Measurements from ENCODE around the gene CYFIP2.
A peak's percentile ranks its signal among the peaks of the same experiment; 100 is the strongest.

Gene CYFIP2

DNA sequence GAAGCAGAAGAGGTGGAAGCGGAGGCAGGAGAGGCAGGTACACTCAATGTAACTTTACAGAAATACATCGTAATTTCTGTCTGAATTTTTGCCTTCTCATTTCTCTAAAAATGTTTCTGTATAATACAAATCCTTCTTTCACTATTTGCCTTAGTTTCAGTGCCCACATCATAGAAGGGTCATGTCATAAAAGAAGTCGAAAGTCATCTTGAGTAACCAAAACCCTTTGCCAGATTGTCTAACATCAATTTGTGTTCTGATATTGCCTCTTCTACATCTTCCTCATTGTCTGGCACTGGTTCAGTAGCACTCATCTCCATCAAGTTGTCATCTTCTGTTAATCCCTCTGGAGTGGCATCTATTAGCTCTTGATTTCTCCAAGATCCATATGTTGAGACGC, 6.2 kb upstream of the CYFIP2 start:
- no peak for DNase-seq

- no peak for DNase-seq
These were observed 2.3 kb upstream of the CYFIP2 start for GRCh38 chr5:157263496-157264090.

- DNase-seq: no peak
These were observed 524 bp downstream of the CYFIP2 start for GRCh38 chr5:157266286-157267007.

- DNase-seq: no peak
These were observed 1.1 kb downstream of the CYFIP2 start for GRCh38 chr5:157267025-157267424.

- DNase-seq: no peak
These were observed 2.0 kb downstream of the CYFIP2 start for GRCh38 chr5:157267761-157268480.

DNA sequence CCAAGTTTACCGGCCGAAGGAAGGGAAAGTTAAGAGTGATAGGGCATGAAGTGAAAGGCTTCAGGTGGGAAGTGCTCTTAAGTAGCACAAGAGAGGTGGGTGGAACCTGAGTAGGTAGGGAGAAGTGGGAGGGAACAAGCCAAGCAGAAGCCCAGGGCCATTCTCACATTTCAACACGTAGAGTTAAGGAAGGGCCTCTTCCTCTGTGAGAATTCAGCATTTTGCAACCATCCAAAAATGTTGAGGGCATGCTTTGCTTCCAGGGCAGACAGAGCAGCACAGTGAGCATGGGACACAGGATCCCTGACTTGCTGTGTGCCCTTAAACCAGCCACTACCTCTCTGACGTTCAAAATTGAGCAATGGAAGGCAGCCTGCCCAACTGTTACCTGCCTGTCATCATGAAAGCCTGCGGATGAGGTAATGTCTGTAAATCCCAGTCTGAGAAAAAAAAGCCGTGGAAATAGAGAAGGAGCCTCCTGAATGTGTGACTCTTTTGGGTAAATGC, 3.3 kb downstream of the CYFIP2 start:
- DNase-seq: no peak

DNA sequence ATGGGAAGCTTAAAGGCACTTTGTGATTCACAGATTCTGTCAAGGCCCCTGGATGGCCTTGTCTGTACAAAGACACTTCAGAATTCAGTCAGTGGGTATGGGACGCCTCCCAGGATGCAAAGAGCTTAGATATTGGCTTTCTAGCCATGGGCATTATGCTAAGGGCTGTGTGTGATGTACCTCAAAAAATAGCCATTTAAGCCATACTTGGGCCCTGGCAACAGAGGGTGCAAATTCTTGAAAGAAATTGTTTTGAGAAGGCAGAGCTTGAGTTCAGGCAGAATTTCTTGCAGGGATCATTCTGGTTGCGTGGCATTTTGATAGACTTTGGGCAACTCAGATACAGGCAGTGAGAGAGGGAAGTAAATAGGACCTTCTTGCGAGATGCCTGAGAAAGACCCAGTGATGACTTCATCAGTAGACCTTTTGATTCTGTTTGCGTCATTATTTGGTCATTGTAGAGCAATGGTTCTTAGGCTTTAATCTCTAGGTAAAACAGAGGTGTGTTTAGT, 3.9 kb downstream of the CYFIP2 start:
- no peak for DNase-seq

DNA sequence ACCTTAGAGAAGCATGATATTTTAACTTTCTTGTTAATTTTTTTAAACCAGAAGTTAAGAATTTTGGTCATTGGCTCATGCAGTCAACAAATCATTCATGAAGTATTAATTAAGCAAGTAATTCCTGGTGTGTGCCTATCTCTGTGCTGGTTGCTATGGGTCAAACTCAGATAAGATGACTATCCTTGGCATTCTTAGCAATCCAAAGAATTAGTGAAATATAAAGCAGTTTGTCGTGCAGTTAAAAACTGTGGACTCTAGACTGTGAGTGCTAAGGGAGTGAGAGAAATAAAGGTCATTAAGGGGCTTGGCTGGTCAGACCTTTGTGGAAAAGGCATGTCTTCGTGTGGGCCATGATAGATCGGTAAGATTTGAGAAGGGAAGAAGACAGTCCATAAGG, 4.8 kb downstream of the CYFIP2 start:
- no peak for DNase-seq

DNA sequence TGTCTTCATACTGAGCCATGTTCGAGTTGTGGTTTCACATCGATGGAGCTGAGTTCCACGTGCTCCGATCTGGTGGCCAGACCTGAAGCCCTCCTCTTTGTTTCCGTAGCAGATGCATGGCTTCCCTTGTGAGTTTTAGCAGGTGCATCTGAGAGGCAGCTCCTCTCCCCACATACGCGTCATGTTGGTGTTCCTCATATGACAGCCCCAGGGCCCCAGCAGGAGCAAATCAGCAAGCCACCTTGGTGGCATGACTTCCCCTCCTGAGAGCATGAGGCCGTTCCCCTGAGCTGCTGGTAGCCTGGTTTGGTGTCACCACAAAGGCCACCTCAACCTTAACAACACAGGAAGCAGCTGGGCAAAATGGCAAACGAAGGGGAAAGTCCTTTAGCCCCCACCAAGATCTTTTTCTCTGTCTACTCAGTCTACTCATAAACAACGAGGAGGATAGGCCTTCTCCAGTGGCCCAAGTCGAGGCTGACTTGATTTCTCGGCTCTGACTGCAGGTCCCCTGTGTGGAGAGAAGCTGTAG, 5.9 kb downstream of the CYFIP2 start:
- no peak for DNase-seq

DNA sequence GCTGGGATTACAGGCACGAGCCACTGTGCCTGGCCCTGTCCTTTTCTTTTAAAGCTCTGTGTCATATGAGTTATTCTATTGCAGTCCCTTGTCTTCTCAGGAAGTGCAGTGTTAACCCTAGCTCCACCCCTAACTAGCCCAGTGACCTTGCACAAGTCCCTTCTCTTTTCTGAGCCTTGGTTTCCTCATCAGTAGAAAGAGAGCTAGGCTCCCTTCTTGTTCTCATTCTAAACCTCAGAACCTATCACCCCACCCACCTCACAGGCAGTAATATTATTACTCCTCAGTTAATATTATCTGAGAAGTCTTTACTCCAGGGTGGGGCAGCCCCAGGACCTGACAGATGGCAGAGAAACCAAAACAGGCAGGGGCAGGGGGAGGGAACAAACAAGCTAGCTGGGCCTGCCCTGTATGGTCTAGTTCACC, 7.2 kb downstream of the CYFIP2 start:
- no peak for DNase-seq

GRCh38 chr5:157275403-157275802, 9.5 kb downstream of the CYFIP2 start:
- DNase-seq: no peak

DNA sequence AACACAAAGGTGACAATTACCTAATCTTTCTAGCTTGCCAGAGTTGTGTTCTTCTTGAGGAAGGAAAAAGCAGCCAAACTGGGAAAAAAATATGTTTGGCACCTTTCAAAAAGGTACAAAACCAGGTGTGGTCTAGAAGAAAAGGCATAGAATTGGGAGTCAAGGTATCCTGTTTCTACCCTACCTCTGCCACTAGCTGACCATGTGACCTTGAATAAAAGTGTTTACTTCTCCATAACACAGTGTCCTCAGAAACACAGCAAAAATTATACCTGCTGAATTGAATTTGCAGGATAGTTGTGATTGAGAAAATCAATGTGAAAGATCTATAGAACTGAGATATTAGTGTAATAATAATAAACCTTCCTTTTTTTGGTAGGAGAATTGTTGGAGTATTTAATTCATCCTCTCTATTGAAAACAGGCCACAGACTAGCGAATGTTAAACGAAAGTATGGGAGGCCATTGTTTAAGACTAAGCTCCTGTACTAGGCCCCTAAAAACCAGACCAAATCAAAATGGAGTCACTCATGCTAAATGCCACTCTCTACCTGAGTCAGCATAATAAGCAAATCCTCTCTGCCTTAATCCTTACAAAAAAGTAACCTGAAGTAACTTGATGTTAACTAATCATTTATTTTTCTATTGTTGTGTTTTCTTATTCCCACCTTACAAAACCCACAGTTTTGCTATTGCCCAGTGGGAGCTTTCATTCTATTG, 12.6 kb downstream of the CYFIP2 start:
- DNase-seq: no peak

- no peak for DNase-seq
These were observed 13.8 kb downstream of the CYFIP2 start for GRCh38 chr5:157279605-157280239.

DNA sequence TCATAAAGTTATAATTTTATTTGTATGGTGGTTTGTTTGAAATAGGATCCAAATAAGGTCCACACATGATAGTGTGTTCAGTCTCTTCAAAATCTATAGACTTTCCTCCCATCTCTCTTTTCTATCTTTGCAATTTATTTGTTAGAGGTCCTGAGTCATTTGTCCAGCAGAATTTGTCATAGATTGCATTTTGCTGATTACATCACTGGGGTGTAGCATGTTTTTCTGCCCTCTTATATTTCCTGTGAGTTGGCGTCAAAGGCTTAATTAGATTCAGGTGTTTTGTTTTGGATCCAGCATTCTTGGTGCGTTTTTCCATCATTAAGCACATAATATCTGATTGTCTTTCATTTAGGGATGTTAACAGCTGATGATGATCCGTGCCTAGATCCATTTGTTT, 15.0 kb downstream of the CYFIP2 start:
- DNase-seq: peak; percentile 75

DNA sequence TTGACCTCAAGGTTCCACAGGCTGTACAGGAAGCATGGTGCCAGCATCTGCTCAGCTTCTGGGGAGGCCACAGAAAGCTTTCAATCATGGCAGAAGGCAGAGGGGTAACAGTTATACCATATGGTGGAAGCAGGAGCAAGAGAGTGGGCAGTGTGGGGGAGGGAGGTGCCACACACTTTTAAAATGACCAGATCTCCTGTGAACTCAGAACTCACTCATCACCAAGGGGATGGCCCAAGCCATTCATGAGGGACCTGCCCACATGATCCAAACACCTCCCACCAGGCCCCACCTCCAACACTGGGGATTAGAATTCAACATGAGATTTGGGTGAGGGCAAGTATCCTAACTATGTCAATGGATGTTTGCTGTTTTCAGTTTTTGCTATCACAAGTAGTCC, 16.2 kb downstream of the CYFIP2 start:
- DNase-seq: no peak

DNA sequence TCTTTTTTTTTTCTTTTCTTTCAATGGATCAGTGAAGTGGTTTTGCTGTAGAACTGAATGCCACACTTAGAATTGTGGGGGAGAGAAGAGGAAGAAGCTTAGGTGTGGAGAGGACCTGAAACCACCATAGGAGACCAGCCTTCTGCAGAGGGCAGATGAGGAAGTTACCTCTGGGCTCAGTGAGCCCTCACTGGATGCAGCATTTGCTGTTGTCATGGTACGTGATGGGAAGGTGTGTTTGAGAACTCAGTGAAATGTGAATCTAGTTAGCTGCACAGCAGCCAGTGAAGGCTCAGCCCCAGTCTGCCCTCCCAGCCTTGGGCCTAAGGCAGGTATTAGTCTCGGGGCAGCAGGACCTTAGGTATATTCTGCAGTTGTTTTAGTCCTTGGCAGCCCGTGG, 17.5 kb downstream of the CYFIP2 start:
- no peak for DNase-seq

- no peak for DNase-seq
These were observed 18.7 kb downstream of the CYFIP2 start for GRCh38 chr5:157284458-157285212.

GRCh38 chr5:157285310-157286035, 19.6 kb downstream of the CYFIP2 start:
- DNase-seq: no peak

- DNase-seq: peak; percentile 71
These were observed 20.9 kb downstream of the CYFIP2 start for GRCh38 chr5:157286761-157287211.

- no peak for DNase-seq
These were observed 22.7 kb downstream of the CYFIP2 start for GRCh38 chr5:157288405-157289163.

All from fibroblast of upper back skin (primary cell).